ENCODE data around the gene PRDX5.

DNA sequence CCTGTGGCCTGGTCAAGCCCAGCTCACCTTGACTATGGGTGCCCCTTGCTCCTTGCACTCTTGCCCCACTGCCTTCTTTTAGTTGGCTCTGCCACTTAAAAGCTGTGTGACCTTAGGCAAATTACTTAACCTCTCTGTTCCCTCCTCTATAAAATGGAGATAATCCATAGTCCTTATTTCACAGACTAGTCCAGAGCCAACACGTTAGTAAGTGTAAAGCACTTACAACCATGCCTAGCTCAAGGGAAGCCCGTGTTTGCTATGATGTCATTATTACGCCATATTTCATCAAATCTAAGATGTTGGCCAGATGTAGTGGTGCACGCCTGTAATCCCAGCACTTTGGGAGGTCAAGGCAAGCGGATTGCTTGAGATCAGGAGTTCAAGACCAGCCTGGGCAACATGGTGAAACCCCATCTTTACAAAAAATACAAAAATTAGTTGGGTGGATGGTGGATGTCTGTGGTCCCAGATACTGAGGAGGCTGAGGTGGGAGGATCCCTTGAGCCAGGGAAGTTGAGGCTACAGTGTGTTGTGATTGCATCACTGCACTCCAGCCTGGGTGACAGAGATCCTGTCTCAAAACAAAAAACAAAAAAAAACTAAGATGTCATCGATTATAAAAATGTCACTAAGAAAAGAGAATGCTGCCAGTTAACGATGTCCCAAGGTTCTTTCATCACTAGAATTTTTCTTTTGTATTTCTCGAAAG lies 19.8 kb downstream of the PRDX5 start:
- TF ChIP-seq ZFX (IDR thresholded peaks at IDR 0.05; ENCODE audit: borderline replicate concordance): no peak
- TF ChIP-seq, protein P1, sequence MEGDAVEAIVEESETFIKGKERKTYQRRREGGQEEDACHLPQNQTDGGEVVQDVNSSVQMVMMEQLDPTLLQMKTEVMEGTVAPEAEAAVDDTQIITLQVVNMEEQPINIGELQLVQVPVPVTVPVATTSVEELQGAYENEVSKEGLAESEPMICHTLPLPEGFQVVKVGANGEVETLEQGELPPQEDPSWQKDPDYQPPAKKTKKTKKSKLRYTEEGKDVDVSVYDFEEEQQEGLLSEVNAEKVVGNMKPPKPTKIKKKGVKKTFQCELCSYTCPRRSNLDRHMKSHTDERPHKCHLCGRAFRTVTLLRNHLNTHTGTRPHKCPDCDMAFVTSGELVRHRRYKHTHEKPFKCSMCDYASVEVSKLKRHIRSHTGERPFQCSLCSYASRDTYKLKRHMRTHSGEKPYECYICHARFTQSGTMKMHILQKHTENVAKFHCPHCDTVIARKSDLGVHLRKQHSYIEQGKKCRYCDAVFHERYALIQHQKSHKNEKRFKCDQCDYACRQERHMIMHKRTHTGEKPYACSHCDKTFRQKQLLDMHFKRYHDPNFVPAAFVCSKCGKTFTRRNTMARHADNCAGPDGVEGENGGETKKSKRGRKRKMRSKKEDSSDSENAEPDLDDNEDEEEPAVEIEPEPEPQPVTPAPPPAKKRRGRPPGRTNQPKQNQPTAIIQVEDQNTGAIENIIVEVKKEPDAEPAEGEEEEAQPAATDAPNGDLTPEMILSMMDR (IDR thresholded peaks at IDR 0.05): no peak

Data from 22Rv1 (cell line).